HepG2 (cell line): ENCODE results near the gene SLC2A6. TPM values are rescaled to one million over a fixed set of nuclear protein-coding genes. Genes with fewer than 3 reads are reported as not detected.

ENCODE experiments used
- ATAC-seq: fragments of 200-7000 bp; cut with Tn5 transposase; 3 replicates; pipeline ENCODE4 v1.9.1; 2020; ENCODE audit warnings: mild to moderate bottlenecking, moderate library complexity
- BruUV-seq: library from RNA; stranded (reverse); fragments of 400-500 nt; replicated peaks from 2 replicates; lab custom pipeline; 2021; lab: Mats Ljungman, UMichigan
- CTCF ChIA-PET: fragments of 300-600 bp; formaldehyde crosslinking; extraction: SDS; loops from one replicate; lab custom pipeline; 2021; ENCODE audit warnings: low total read pairs, inconsistent platforms, low intra/inter-chr PET ratio; lab: Yijun Ruan, JAX
- POLR2A ChIA-PET: fragments of 350-600 bp; sonication (Branson Sonifier 250); formaldehyde crosslinking; loops from one replicate; lab custom pipeline; 2020; ENCODE audit warnings: antibody characterized with exemption, inconsistent platforms; lab: Yijun Ruan, JAX
- DNase-seq: peaks from one replicate; pipeline ENCODE4 v3.0.0-alpha.2; 2015; ENCODE audit warnings: low spot score
- FAIRE-seq: peaks from 3 replicates; lab custom pipeline; 2011; peaks lifted over from hg19 to GRCh38; lab: Jason Lieb, UNC
- H2AFZ ChIP-seq: one replicate; pipeline ENCODE4 v1.6.1; 2011; ENCODE audit warnings: low read length, inconsistent platforms
- H3K27ac ChIP-seq: fragments of 300-600 bp; 3 replicates; pipeline ENCODE4 v1.8.0; 2011; ENCODE audit warnings: mixed run types, mild to moderate bottlenecking, mixed read lengths, low read length, inconsistent platforms; ENCODE audit not compliant: insufficient read depth; ENCODE audit errors: extremely low read length
- H3K27me3 ChIP-seq, 2 experiments: fragments of 200-600 bp in 1 of 2; 2 replicates in 1 of 2; 3 replicates in 1 of 2; pipeline versions ENCODE4 v1.6.0 to v1.8.0; 2011; ENCODE audit warnings: low read length in 2 of 2, mild to moderate bottlenecking in 2 of 2, moderate library complexity in 2 of 2, inconsistent platforms in 1 of 2; ENCODE audit not compliant: insufficient read depth in 2 of 2, control insufficient read depth in 1 of 2
- H3K36me3 ChIP-seq, 2 experiments: fragments of 200-600 bp in 1 of 2; replicated peaks in 1 of 2; 2 replicates in 1 of 2; 3 replicates in 1 of 2; pipeline versions ENCODE4 v1.5.1 to v1.8.0; 2011; ENCODE audit warnings: low read length in 2 of 2, inconsistent platforms in 1 of 2; ENCODE audit not compliant: insufficient read depth in 2 of 2, control insufficient read depth in 1 of 2
- H3K4me1 ChIP-seq: 2 replicates; pipeline ENCODE4 v1.5.1; 2012; ENCODE audit warnings: low read length, inconsistent platforms; ENCODE audit not compliant: insufficient read depth
- H3K4me2 ChIP-seq: 2 replicates; pipeline ENCODE4 v1.6.0; 2011; ENCODE audit warnings: low read depth, low read length, inconsistent platforms
- H3K4me3 ChIP-seq, 3 experiments: fragments of 200-600 bp in 1 of 3; sonication (generic), shearing (Covaris generic) in 1 of 3; replicated peaks in 1 of 3; 2 replicates each; pipeline ENCODE4 v1.5.1; 2011 to 2016; ENCODE audit warnings: low read length in 3 of 3, inconsistent platforms in 2 of 3, low read depth in 2 of 3, mild to moderate bottlenecking in 2 of 3, control low read depth in 1 of 3, mixed read lengths in 1 of 3; ENCODE audit not compliant: insufficient read depth in 1 of 3
- H3K79me2 ChIP-seq: one replicate; pipeline ENCODE4 v1.6.1; 2011; ENCODE audit warnings: low read length, inconsistent platforms; ENCODE audit not compliant: insufficient read depth
- H3K9ac ChIP-seq: 2 replicates; pipeline ENCODE4 v1.6.0; 2011; ENCODE audit warnings: mild to moderate bottlenecking, low read depth, low read length, inconsistent platforms; ENCODE audit not compliant: insufficient read depth
- H3K9me3 ChIP-seq: 2 replicates; pipeline ENCODE4 v1.5.1; 2012; ENCODE audit warnings: mild to moderate bottlenecking, low read length
- H4K20me1 ChIP-seq: 2 replicates; pipeline ENCODE4 v1.6.0; 2011; ENCODE audit warnings: inconsistent platforms, mild to moderate bottlenecking, low read length, moderate library complexity; ENCODE audit not compliant: insufficient read depth
- AKNA ChIP-seq: sonication (generic); formaldehyde crosslinking; IDR thresholded peaks from 2 replicates; pipeline ENCODE4 v1.4.0; 2020; ENCODE audit warnings: missing genetic modification reagents, borderline replicate concordance
- BCL6 ChIP-seq: IDR thresholded peaks from 2 replicates; pipeline ENCODE4 v1.6.1; 2016; ENCODE audit warnings: missing genetic modification reagents, missing compliant biosample characterization
- ETV5 ChIP-seq: IDR thresholded peaks from 2 replicates; pipeline ENCODE4 v1.6.1; 2018; ENCODE audit warnings: missing biosample characterization, missing genetic modification reagents, inconsistent platforms, borderline replicate concordance
- GPBP1L1 ChIP-seq: sonication (generic); formaldehyde crosslinking; IDR thresholded peaks from 2 replicates; pipeline ENCODE4 v1.5.0; 2020; ENCODE audit warnings: mild to moderate bottlenecking, missing genetic modification reagents
- GTF3A ChIP-seq: sonication (generic); formaldehyde crosslinking; conservative IDR thresholded peaks from 2 replicates; pipeline ENCODE4 v1.4.0; 2020; ENCODE audit warnings: mild to moderate bottlenecking, missing genetic modification reagents
- MAF1 ChIP-seq: sonication (generic); formaldehyde crosslinking; IDR thresholded peaks from 2 replicates; pipeline ENCODE4 v1.5.0; 2020; ENCODE audit warnings: missing genetic modification reagents, borderline replicate concordance
- POGZ ChIP-seq: sonication (generic); formaldehyde crosslinking; IDR thresholded peaks from 2 replicates; pipeline ENCODE4 v1.4.0; 2020; ENCODE audit warnings: mild to moderate bottlenecking, missing genetic modification reagents
- PRDM10 ChIP-seq: sonication (generic); formaldehyde crosslinking; IDR thresholded peaks from 2 replicates; pipeline ENCODE4 v1.4.0; 2020; ENCODE audit warnings: low read depth, missing genetic modification reagents
- RFX3 ChIP-seq: IDR thresholded peaks from 2 replicates; pipeline ENCODE4 v1.6.1; 2016; ENCODE audit warnings: missing biosample characterization, missing genetic modification reagents
- RXRB ChIP-seq: IDR thresholded peaks from 2 replicates; pipeline ENCODE4 v1.6.1; 2016; ENCODE audit warnings: borderline replicate concordance, missing genetic modification reagents, missing compliant biosample characterization
- SMYD3 ChIP-seq: sonication (generic); formaldehyde crosslinking; IDR thresholded peaks from 2 replicates; pipeline ENCODE4 v1.8.1; 2023; ENCODE audit warnings: mild to moderate bottlenecking, missing genetic modification reagents
- TRIM24 ChIP-seq: sonication (generic); formaldehyde crosslinking; IDR thresholded peaks from 2 replicates; pipeline ENCODE4 v1.8.0; 2022; ENCODE audit warnings: mild to moderate bottlenecking, missing genetic modification reagents
- ZIK1 ChIP-seq: sonication (generic); formaldehyde crosslinking; IDR thresholded peaks from 2 replicates; pipeline ENCODE4 v1.5.0; 2020; ENCODE audit warnings: mild to moderate bottlenecking, low read depth, missing genetic modification reagents, borderline replicate concordance
- ZNF143 ChIP-seq: sonication (generic); formaldehyde crosslinking; IDR thresholded peaks from 2 replicates; pipeline ENCODE4 v1.4.0; 2020; ENCODE audit warnings: missing genetic modification reagents
- ZNF644 ChIP-seq: IDR thresholded peaks from 2 replicates; pipeline ENCODE4 v1.6.1; 2016; ENCODE audit warnings: low read depth
- ZNF678 ChIP-seq: sonication (generic); formaldehyde crosslinking; IDR thresholded peaks from 2 replicates; pipeline ENCODE4 v1.4.0; 2020; ENCODE audit warnings: mild to moderate bottlenecking, missing genetic modification reagents
- WGBS: methylation state at CpG from one replicate; pipeline ENCODE4 v1.1.6; 2017; ENCODE audit warnings: low lambda C conversion rate; 5-methylcytosine and 5-hydroxymethylcytosine counted together
- in situ Hi-C: cut with HindIII; loops from 2 replicates; pipeline ENCODE4 v1.10.0; 2017; ENCODE audit warnings: low pct_unique_long_range_greater_than_20kb; ENCODE audit not compliant: extremely low pct_ligation_motif_present
- intact Hi-C: fragments of 100-400 bp; cut with micrococcal nuclease; formaldehyde crosslinking; loops from one replicate; pipeline ENCODE4 v1.10.0; 2022; ENCODE audit not compliant: unreplicated experiment
- polyA plus RNA-seq, 8 experiments: library from polyadenylated mRNA; depleted of rRNA in 3 of 8; stranded (reverse) in 7 of 8; unstranded in 1 of 8; fragments of >200 nt; fragmentation: Illumina TruSeq in 4 of 8; extraction: Trizol in 4 of 8; gene quantifications; 2 replicates each; pipeline versions ENCODE4 v1.2.1 to v1.2.3, GENCODE V29; 2011 to 2016; ENCODE audit warnings: low read depth in 4 of 8, missing spikeins in 1 of 8, mixed read lengths in 1 of 8; ENCODE audit not compliant: insufficient read depth in 1 of 8
- total RNA-seq, 5 experiments: library from RNA; depleted of rRNA; stranded (reverse); fragments of >200 nt; fragmentation: Illumina TruSeq; extraction: Trizol; gene quantifications; 2 replicates each; pipeline ENCODE4 v1.2.3, GENCODE V29; 2016; ENCODE audit warnings: low read depth in 1 of 5

Gene SLC2A6
- total and polyA plus RNA-seq, 2 of the 13 experiments (the other 11 are each of a cell fraction or from before 2014, with no cell fraction given): 4.1 to 15.0 TPM

GRCh38 chr9:133517711-133518110 lies 38.8 kb upstream of the SLC2A6 start (continued):
- TF ChIP-seq AKNA (CRISPR knock-in tag) (no peak), MAF1 (no peak), POGZ (no peak), TRIM24 (no peak), RXRB (CRISPR knock-in tag) (no peak), ZNF678 (CRISPR knock-in tag) (no peak)

GRCh38 chr9:133516961-133517350 lies 38.1 kb upstream of the SLC2A6 start:
- no peak overlapping the region for H2AFZ ChIP-seq
- CTCF ChIA-PET: no interaction called here
- no peaks in the 10 kb centered on the region for H3K79me2 ChIP-seq
- intact Hi-C loops (no loop called here), in situ Hi-C loops (no loop called here)
- DNase-seq (no peak), FAIRE-seq (no peak), ATAC-seq (no peak)
- no TSS peak for BruUV-seq
- no peaks in the 10 kb centered on the region for H3K36me3 ChIP-seq
- no CpG with 5 or more reads among the region's 9 CpGs for WGBS
- H3K4me3 ChIP-seq: no peak overlapping the region
- H3K9ac ChIP-seq: no peak overlapping the region
- H3K4me2 ChIP-seq: no peak overlapping the region
- H3K9me3 ChIP-seq: no peaks in the 10 kb centered on the region
- H3K27me3 ChIP-seq: peaks cover 10 to 77% of the 10 kb centered on the region in 2 experiments; a peak in 4 of 5 replicates
- POLR2A ChIA-PET: no interaction called here
- H4K20me1 ChIP-seq: no peaks in the 10 kb centered on the region
- peaks cover 42% of the 10 kb centered on the region for H3K4me1 ChIP-seq
- no peak overlapping the region for H3K27ac ChIP-seq
- TF ChIP-seq PRDM10 (CRISPR knock-in tag): no peak
- TF ChIP-seq GPBP1L1 (CRISPR knock-in tag): no peak
- TF ChIP-seq ZNF644 (CRISPR knock-in tag): no peak
- TF ChIP-seq BCL6 (CRISPR knock-in tag): no peak
- no peak for TF ChIP-seq SMYD3 (CRISPR knock-in tag)
- no peak for TF ChIP-seq ZNF143
- no peak for TF ChIP-seq RFX3 (CRISPR knock-in tag)
- TF ChIP-seq ETV5: no peak
- no peak for TF ChIP-seq ZIK1 (CRISPR knock-in tag)
- no peak for TF ChIP-seq GTF3A
